Epithelial cell of esophagus (primary cell): ENCODE data around the gene TSSK3.

Source experiments
- DNase-seq: peaks from one replicate; pipeline ENCODE4 v3.0.0; 2010; ENCODE audit warnings: low read depth
- H3K4me3 ChIP-seq: 2 replicates; pipeline ENCODE4 v1.5.1; 2011; ENCODE audit warnings: mild to moderate bottlenecking, low read length, control low read depth
- TF ChIP-seq, protein P1 (sequence below): IDR thresholded peaks from 2 replicates; pipeline ENCODE4 v1.5.1; 2011; ENCODE audit warnings: low read depth, mild to moderate bottlenecking, low read length, control low read depth, inconsistent platforms; ENCODE audit not compliant: insufficient read depth; ENCODE audit errors: missing control alignments

The TSSK3 gene

DNA sequence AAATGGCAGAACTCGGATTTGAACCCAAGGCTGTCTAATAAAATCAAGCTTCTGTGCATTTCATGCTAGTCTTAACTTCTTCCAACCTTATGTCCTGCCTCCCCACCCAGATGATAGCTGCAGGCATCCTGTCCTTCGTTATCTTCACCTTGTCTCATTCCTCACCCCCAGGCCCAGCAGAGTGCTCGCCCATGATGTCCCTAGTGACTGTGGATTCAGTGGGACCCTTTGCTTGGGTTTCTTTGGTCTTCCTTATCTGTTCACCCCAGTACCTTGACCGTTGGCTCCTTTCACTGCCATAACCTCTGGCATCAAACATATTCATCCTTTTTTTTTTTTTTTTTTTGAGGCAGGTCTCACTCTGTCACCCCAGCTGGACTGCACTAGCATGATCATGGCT is 37.5 kb downstream of the TSSK3 start:
- no peak overlapping the region for H3K4me3 ChIP-seq
- TF ChIP-seq, protein P1, sequence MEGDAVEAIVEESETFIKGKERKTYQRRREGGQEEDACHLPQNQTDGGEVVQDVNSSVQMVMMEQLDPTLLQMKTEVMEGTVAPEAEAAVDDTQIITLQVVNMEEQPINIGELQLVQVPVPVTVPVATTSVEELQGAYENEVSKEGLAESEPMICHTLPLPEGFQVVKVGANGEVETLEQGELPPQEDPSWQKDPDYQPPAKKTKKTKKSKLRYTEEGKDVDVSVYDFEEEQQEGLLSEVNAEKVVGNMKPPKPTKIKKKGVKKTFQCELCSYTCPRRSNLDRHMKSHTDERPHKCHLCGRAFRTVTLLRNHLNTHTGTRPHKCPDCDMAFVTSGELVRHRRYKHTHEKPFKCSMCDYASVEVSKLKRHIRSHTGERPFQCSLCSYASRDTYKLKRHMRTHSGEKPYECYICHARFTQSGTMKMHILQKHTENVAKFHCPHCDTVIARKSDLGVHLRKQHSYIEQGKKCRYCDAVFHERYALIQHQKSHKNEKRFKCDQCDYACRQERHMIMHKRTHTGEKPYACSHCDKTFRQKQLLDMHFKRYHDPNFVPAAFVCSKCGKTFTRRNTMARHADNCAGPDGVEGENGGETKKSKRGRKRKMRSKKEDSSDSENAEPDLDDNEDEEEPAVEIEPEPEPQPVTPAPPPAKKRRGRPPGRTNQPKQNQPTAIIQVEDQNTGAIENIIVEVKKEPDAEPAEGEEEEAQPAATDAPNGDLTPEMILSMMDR: no peak
- DNase-seq: no peak

DNA sequence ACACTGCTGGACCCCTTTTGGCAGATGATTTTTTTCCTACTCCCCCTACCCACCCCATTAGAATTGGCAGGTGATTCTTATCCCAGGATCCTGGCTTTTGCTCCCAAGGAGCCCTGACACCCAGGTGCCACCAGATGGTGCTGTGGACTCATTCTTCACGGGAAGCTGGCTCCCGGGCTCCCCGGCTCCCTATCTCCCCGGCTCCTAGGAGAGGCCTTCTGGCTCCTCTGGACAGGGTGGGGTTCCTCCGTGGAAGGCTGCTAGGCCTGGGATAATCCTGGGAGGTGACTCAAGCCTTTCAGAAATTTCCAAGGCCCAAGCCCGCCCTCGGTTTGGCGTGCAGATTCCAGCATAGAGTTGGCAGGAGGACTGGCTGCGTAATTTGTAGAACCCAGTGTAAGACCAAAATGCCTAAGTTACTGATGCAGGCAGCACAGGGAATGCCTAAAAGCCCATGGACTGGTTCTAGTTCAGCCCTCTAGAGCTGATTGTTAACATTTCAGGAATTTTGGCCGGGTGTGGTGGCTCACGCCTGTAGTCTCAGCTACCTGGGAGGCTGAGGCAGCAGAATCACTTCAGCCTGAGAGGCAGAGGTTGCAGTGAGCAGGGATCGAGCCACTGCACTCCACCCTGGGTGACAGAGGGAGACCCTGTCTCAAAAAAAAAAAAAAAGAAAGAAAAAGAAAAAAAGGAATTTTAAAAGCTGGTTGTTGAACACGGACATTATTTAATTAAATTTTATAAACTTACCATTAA is 38.7 kb downstream of the TSSK3 start:
- DNase-seq: peak; percentile 83
- TF ChIP-seq, protein P1: peak; percentile 97
- no peak overlapping the region for H3K4me3 ChIP-seq

DNA sequence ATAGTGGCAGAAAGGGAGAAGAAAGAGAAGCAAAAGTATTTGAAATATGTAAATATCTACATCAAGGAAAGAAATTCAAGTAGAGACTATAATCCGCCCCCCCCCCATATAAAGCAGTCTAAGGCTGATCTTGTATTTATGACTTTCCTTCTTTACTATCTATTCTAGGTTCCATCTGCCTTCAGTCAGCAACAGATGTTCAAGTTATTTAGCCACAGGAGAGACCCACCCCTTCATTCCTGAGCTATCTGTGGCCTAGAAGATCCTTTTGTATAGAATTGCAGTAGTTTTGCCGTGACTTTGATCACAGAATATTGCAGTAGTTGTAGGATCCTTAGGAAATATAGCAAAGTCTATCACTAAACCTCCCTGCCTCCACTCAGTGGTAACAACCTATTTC is 42.6 kb downstream of the TSSK3 start:
- H3K4me3 ChIP-seq: no peak overlapping the region
- no peak for DNase-seq
- TF ChIP-seq, protein P1: no peak

DNA sequence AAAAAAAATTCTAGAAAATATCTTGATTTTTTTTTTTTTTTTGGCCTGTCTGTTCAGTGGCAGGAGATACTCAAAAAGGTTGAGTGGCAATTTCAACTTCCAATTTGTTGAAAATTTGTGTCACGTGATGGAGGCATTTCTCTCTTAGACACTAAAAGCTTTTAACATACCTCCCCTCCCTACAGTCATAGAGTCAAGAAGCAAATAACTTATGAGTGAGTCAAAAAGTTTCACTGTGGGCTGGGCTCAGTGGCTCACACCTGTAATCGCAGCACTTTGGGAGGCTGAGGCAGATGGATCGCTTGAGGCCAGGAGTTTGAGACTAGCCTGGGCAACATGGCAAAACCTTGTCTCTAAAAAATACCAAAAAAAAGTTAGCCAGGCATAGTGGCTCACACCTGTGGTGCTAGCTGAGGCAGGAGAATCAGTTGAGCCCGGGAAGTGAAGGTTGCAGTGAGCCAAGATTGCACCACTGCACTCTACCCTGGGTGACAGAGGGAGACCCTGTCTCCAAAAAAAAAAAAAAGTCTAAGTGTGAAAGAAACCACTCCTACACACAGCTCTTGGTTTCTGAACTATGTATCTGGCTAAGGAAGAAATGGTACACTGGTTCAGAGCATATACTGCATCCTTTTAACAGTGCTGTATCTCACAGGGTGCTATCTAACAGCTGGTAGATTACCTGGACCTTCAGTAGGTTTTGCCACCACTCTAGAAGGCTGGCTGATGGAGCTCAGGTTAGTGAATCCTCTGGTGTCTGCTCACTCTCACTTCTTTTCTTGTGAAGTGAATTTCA is 43.5 kb downstream of the TSSK3 start:
- TF ChIP-seq, protein P1: no peak
- DNase-seq: peak; percentile 43
- H3K4me3 ChIP-seq: no peak overlapping the region

DNA sequence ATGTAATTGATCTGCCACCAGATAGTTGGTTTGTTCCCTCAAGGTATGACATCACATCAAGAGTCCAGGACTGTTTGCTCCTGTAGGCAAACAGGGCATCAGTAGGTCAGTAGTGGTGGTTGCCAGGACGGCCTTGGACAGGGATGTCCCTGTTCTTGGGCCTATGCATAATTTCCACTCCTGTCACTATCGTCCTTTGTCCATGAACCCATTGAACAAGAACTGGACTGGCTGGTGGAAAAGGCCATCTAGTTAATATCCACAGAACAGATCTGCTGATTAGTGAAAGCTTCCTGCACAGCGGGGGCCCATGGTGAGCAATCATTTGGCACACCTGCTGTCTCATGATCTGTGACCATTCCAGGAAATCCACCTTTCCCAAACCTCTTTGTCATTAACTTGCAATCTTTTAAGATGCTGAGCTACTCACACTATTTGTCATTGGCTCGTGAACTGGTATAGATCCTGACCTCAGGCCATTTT is 44.3 kb downstream of the TSSK3 start:
- TF ChIP-seq, protein P1: no peak
- no peak overlapping the region for H3K4me3 ChIP-seq
- peak; percentile 34 for DNase-seq

DNA sequence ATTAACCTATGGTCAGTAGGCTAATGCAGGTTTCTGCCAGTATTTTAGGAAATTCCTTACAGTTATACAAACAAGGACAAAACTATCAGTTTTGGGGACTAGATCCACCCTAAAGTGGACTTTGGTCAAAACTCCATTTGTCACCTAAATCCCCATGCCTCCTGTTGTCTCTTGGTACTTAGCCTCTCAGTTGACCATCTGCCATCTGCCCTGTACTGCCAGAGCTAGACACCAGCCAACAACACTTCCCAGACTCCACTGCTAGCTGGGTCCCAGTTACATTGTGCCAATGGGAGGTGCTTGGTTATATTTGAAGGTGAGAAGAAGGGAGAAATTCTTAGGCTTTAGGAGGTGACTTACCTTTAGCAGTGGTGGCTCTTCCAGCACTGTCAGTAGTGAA is 48.9 kb downstream of the TSSK3 start:
- TF ChIP-seq, protein P1: no peak
- DNase-seq: no peak
- no peak overlapping the region for H3K4me3 ChIP-seq
